Breast epithelium (tissue), 3 donors: ENCODE results near the gene ELOVL2.

ENCODE experiments used
- CTCF ChIP-seq, 3 donors: fragments of 450-650 bp; IDR thresholded peaks; one replicate each; pipeline ENCODE4 v1.5.1; 2016 to 2017; ENCODE audit warnings: antibody characterized with exemption in 3 of 3, mild to moderate bottlenecking in 3 of 3, moderate library complexity in 3 of 3
- POLR2AphosphoS5 ChIP-seq, 3 donors: sonication (generic); formaldehyde crosslinking; IDR thresholded peaks; one replicate each; pipeline ENCODE4 v1.6.1; 2017; ENCODE audit warnings: antibody characterized with exemption in 3 of 3

DNA sequence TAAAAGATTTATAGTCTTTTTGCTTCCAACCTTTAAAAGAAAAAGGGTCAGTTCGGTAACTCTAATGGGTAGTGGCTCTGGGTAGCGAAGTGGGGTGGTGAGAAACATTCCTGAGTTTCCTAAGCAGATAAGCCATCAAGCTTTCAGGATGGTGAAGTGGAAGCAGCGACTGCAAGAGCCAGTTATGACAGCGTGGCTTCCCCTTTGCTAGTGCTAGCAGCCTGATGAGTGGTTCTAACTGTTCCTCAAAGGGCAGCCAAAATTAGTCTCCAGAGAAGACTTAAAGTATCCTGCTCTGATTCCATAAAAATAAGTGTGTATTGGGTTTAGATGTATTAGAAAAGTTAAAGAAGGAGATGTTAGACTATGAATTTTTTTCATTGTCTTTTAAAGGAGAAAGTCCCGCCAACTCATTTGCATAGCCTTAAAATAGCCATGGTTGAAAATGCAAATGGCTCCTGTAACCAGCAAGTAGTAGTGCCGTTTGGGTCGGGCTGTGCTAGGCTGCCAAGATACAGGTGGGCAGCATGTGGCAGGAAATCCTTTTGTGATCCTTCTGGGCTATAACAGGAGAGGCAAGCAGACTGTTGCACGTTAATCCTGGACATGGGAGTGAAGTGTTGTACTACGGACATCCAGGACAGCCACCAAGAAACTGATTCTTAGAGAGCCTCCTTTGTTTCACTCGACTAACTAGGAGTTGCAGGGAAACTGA, 18.0 kb downstream of the ELOVL2 start:
- TF ChIP-seq CTCF (IDR thresholded peaks at IDR 0.05) (no peak), POLR2AphosphoS5 (IDR thresholded peaks at IDR 0.05) (no peak)
